OCI-LY1 (cell line): ENCODE measurements around the gene CBLB.

Source experiments
- EZH2 ChIP-seq: fragments of 200-600 bp; sonication (generic), shearing (Covaris generic); IDR thresholded peaks from 2 replicates; pipeline ENCODE4 v1.8.0; 2017; ENCODE audit warnings: borderline replicate concordance, mixed run types, mild to moderate bottlenecking, antibody characterized with exemption, low read length, moderate library complexity, mixed read lengths
- TF ChIP-seq, protein P1 (sequence below): fragments of 200-600 bp; sonication (generic), shearing (Covaris generic); IDR thresholded peaks from 2 replicates; pipeline ENCODE4 v1.5.1; 2017; ENCODE audit warnings: mild to moderate bottlenecking, antibody characterized with exemption, low read length, moderate library complexity, mixed read lengths

DNA sequence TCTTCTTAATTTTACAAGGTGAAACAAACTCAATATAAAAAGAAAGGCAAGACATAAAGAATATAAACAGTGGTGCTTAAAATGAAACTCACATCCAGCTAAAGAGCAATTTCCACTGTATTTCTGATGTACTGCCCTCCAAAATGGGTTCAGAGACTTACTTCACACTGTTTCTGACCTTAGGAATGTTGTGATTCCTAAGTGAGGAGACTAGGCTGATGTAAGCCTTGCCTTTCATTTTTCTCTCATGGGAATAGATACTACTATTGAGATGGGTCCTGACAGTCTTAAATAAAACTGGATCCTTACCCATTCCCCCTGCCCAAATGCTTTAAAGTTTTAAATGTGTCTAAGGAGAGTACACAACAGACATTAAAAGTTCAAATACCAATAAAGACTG, 86.9 kb downstream of the CBLB start:
- TF ChIP-seq, protein P1, sequence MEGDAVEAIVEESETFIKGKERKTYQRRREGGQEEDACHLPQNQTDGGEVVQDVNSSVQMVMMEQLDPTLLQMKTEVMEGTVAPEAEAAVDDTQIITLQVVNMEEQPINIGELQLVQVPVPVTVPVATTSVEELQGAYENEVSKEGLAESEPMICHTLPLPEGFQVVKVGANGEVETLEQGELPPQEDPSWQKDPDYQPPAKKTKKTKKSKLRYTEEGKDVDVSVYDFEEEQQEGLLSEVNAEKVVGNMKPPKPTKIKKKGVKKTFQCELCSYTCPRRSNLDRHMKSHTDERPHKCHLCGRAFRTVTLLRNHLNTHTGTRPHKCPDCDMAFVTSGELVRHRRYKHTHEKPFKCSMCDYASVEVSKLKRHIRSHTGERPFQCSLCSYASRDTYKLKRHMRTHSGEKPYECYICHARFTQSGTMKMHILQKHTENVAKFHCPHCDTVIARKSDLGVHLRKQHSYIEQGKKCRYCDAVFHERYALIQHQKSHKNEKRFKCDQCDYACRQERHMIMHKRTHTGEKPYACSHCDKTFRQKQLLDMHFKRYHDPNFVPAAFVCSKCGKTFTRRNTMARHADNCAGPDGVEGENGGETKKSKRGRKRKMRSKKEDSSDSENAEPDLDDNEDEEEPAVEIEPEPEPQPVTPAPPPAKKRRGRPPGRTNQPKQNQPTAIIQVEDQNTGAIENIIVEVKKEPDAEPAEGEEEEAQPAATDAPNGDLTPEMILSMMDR = no peak
- no peak for TF ChIP-seq EZH2
